H54 (cell line): ENCODE data around the gene ISG20L2.
A peak's percentile ranks its signal among the peaks of the same experiment; 100 is the strongest.

Experiments used
- DNase-seq: peaks from one replicate; pipeline ENCODE4 v3.0.0; 2011; ENCODE audit warnings: low spot score, mixed read lengths; ENCODE audit not compliant: insufficient read length
- FAIRE-seq: peaks from 3 replicates; lab custom pipeline; 2011; peaks lifted over from hg19 to GRCh38; lab: Jason Lieb, UNC
- POLR2A ChIP-seq: IDR thresholded peaks from 2 replicates; pipeline ENCODE4 v1.6.1; 2011; ENCODE audit warnings: low read depth, mild to moderate bottlenecking, low read length

ISG20L2 gene

GRCh38 chr1:156712626-156713025 lies 15.9 kb downstream of the ISG20L2 start:
- no peak for FAIRE-seq
- no peak for TF ChIP-seq POLR2A

GRCh38 chr1:156711011-156711817 lies 17.4 kb downstream of the ISG20L2 start:
- DNase-seq (no peak), FAIRE-seq (no peak)
- TF ChIP-seq POLR2A: no peak

More at GRCh38 chr1:156712626-156713025, 15.9 kb downstream of the ISG20L2 start:
- no peak for DNase-seq

GRCh38 chr1:156709757-156710489 lies 18.6 kb downstream of the ISG20L2 start:
- TF ChIP-seq POLR2A: 0 out of 2 replicates have a peak, but pooled peaks have one; percentile 5
- DNase-seq (peak; percentile 80), FAIRE-seq (peak; percentile 64)

- FAIRE-seq (no peak), DNase-seq (no peak)
- no peak for TF ChIP-seq POLR2A
Measured at GRCh38 chr1:156709031-156709430, 19.5 kb downstream of the ISG20L2 start.

GRCh38 chr1:156708218-156708661 lies 20.3 kb downstream of the ISG20L2 start:
- TF ChIP-seq POLR2A: no peak
- no peak for DNase-seq
- no peak for FAIRE-seq

GRCh38 chr1:156707417-156708217 lies 20.9 kb downstream of the ISG20L2 start:
- FAIRE-seq (no peak), DNase-seq (no peak)
- TF ChIP-seq POLR2A: no peak

GRCh38 chr1:156706657-156707416 lies 21.7 kb downstream of the ISG20L2 start:
- FAIRE-seq: no peak
- no peak for TF ChIP-seq POLR2A
- no peak for DNase-seq

- FAIRE-seq: no peak
- DNase-seq: no peak
- no peak for TF ChIP-seq POLR2A
Measured at GRCh38 chr1:156705918-156706656, 22.5 kb downstream of the ISG20L2 start.

GRCh38 chr1:156705321-156705917 lies 23.1 kb downstream of the ISG20L2 start, which contains the start of gene CRABP2:
Gene CRABP2, minus strand, starts transcription at chr1:156705583. Its CDS starts 137 bp downstream, at chr1:156705446.
- no peak for TF ChIP-seq POLR2A
- DNase-seq: no peak
- FAIRE-seq: no peak

- peak; percentile 71 for DNase-seq
- no peak for FAIRE-seq
- TF ChIP-seq POLR2A: no peak
Measured at GRCh38 chr1:156704930-156705320, 23.6 kb downstream of the ISG20L2 start.

GRCh38 chr1:156704166-156704711 lies 24.3 kb downstream of the ISG20L2 start:
- TF ChIP-seq POLR2A: no peak
- DNase-seq: no peak
- FAIRE-seq: no peak

- no peak for TF ChIP-seq POLR2A
- FAIRE-seq (no peak), DNase-seq (no peak)
Measured at GRCh38 chr1:156703741-156704140, 24.8 kb downstream of the ISG20L2 start.
